ENCODE data around the gene FAM151A. TPM values are rescaled to one million over a fixed set of nuclear protein-coding genes. Genes with fewer than 3 reads are reported as not detected.

Gene FAM151A
- not detected for total RNA-seq (ENCODE audit: unreplicated experiment)
- long read RNA-seq: 0 reads

GRCh38 chr1:54623216-54624007 lies at the start of gene FAM151A:
Gene FAM151A, minus strand, starts transcription at chr1:54623525. Its CDS starts 130 bp downstream, at chr1:54623395.
- no peak for TF ChIP-seq CTCF (IDR thresholded peaks at IDR 0.05; ENCODE audit: unreplicated experiment)
- peaks cover 3% of the 10 kb centered on the region for H3K27me3 Mint-ChIP-seq (ENCODE audit: unreplicated experiment)
- H3K27ac Mint-ChIP-seq (ENCODE audit: unreplicated experiment): no peak within 1 kb of the TSS
- no peak for DNase-seq (ENCODE audit: low spot score)
- H3K36me3 Mint-ChIP-seq (ENCODE audit: low read depth, unreplicated experiment): no peaks in the 10 kb centered on the region
- H3K4me3 Mint-ChIP-seq (ENCODE audit: unreplicated experiment): no peak within 1 kb of the TSS
- no peaks in the 10 kb centered on the region for H3K9me3 Mint-ChIP-seq (ENCODE audit: unreplicated experiment)
- peaks cover 13% of the 10 kb centered on the region for H3K4me1 Mint-ChIP-seq (ENCODE audit: unreplicated experiment)

- H3K27ac Mint-ChIP-seq (ENCODE audit: unreplicated experiment): no peak overlapping the region
- peak; percentile 76 for DNase-seq (ENCODE audit: low spot score)
- no peaks in the 10 kb centered on the region for H3K9me3 Mint-ChIP-seq (ENCODE audit: unreplicated experiment)
- peak; percentile 75 for TF ChIP-seq CTCF (IDR thresholded peaks at IDR 0.05; ENCODE audit: unreplicated experiment)
- no peaks in the 10 kb centered on the region for H3K36me3 Mint-ChIP-seq (ENCODE audit: low read depth, unreplicated experiment)
- H3K27me3 Mint-ChIP-seq (ENCODE audit: unreplicated experiment): no peaks in the 10 kb centered on the region
- H3K4me3 Mint-ChIP-seq (ENCODE audit: unreplicated experiment): no peak overlapping the region
- H3K4me1 Mint-ChIP-seq (ENCODE audit: unreplicated experiment): peaks cover 3% of the 10 kb centered on the region
These were observed 48.8 kb upstream of the FAM151A start for GRCh38 chr1:54671985-54672608.

GRCh38 chr1:54668567-54668966 lies 45.2 kb upstream of the FAM151A start:
- Mint-ChIP-seq H3K4me1 (ENCODE audit: unreplicated experiment) (peaks cover 3% of the 10 kb centered on the region), H3K27ac (ENCODE audit: unreplicated experiment) (no peak overlapping the region), H3K36me3 (ENCODE audit: low read depth, unreplicated experiment) (peaks cover 4% of the 10 kb centered on the region), H3K4me3 (ENCODE audit: unreplicated experiment) (no peak overlapping the region), H3K9me3 (ENCODE audit: unreplicated experiment) (no peaks in the 10 kb centered on the region), H3K27me3 (ENCODE audit: unreplicated experiment) (no peaks in the 10 kb centered on the region)
- no peak for TF ChIP-seq CTCF (IDR thresholded peaks at IDR 0.05; ENCODE audit: unreplicated experiment)
- no peak for DNase-seq (ENCODE audit: low spot score)

GRCh38 chr1:54667797-54668196 lies 44.5 kb upstream of the FAM151A start:
- Mint-ChIP-seq H3K36me3 (ENCODE audit: low read depth, unreplicated experiment) (peaks cover 4% of the 10 kb centered on the region), H3K4me3 (ENCODE audit: unreplicated experiment) (no peak overlapping the region), H3K9me3 (ENCODE audit: unreplicated experiment) (no peaks in the 10 kb centered on the region), H3K27me3 (ENCODE audit: unreplicated experiment) (no peaks in the 10 kb centered on the region), H3K4me1 (ENCODE audit: unreplicated experiment) (peaks cover 3% of the 10 kb centered on the region), H3K27ac (ENCODE audit: unreplicated experiment) (no peak overlapping the region)
- DNase-seq (ENCODE audit: low spot score): no peak
- TF ChIP-seq CTCF (IDR thresholded peaks at IDR 0.05; ENCODE audit: unreplicated experiment): no peak

- no peaks in the 10 kb centered on the region for H3K27me3 Mint-ChIP-seq (ENCODE audit: unreplicated experiment)
- H3K27ac Mint-ChIP-seq (ENCODE audit: unreplicated experiment): no peak overlapping the region
- peaks cover 4% of the 10 kb centered on the region for H3K36me3 Mint-ChIP-seq (ENCODE audit: low read depth, unreplicated experiment)
- H3K4me1 Mint-ChIP-seq (ENCODE audit: unreplicated experiment): peaks cover 3% of the 10 kb centered on the region
- TF ChIP-seq CTCF (IDR thresholded peaks at IDR 0.05; ENCODE audit: unreplicated experiment): no peak
- no peak for DNase-seq (ENCODE audit: low spot score)
- no peak overlapping the region for H3K4me3 Mint-ChIP-seq (ENCODE audit: unreplicated experiment)
- H3K9me3 Mint-ChIP-seq (ENCODE audit: unreplicated experiment): no peaks in the 10 kb centered on the region
These were observed 43.0 kb upstream of the FAM151A start for GRCh38 chr1:54666333-54666732.
